Chondrocyte (in vitro differentiated cells): ENCODE results near the gene KDM3A. TPM values are rescaled to one million over a fixed set of nuclear protein-coding genes. Genes with fewer than 3 reads are reported as not detected.

ENCODE experiments used
- DNase-seq: peaks from one replicate; pipeline ENCODE4 v3.0.0; 2021; ENCODE audit warnings: mixed read lengths, low spot score
- H3K27ac Mint-ChIP-seq: one replicate; pipeline ENCODE4 v1.8.0; 2021; ENCODE audit warnings: mild to moderate bottlenecking, moderate library complexity, mixed read lengths; ENCODE audit not compliant: unreplicated experiment
- H3K27me3 Mint-ChIP-seq: 2 replicates; pipeline ENCODE4 v1.8.0; 2021; ENCODE audit warnings: low read depth, mixed read lengths
- H3K36me3 Mint-ChIP-seq: 2 replicates; pipeline ENCODE4 v1.8.0; 2021; ENCODE audit warnings: low read depth, mixed read lengths
- H3K4me1 Mint-ChIP-seq: 2 replicates; pipeline ENCODE4 v1.8.0; 2021; ENCODE audit warnings: low read depth, mild to moderate bottlenecking, mixed read lengths
- H3K4me3 Mint-ChIP-seq: one replicate; pipeline ENCODE4 v1.8.0; 2021; ENCODE audit warnings: mild to moderate bottlenecking, moderate library complexity, mixed read lengths; ENCODE audit not compliant: unreplicated experiment
- H3K9me3 Mint-ChIP-seq: 2 replicates; pipeline ENCODE4 v1.8.0; 2021; ENCODE audit warnings: low read depth, mixed read lengths
- total RNA-seq: library from RNA; stranded (reverse); gene quantifications from 3 replicates; pipeline ENCODE4 v1.2.1, GENCODE V29; 2021
- TF ChIP-seq, protein P1 (sequence below): fragments of 200-600 bp; sonication (generic); IDR thresholded peaks from 2 replicates; pipeline ENCODE4 v1.5.0; 2021; ENCODE audit warnings: antibody characterized with exemption, mild to moderate bottlenecking, moderate library complexity

Gene KDM3A
- total RNA-seq, 1 donor from 2014 or later: 49.3 TPM

- peaks cover 37% of the 10 kb centered on the region for H3K36me3 Mint-ChIP-seq
- peak overlapping the region; percentile 81 for H3K27ac Mint-ChIP-seq
- TF ChIP-seq, protein P1, sequence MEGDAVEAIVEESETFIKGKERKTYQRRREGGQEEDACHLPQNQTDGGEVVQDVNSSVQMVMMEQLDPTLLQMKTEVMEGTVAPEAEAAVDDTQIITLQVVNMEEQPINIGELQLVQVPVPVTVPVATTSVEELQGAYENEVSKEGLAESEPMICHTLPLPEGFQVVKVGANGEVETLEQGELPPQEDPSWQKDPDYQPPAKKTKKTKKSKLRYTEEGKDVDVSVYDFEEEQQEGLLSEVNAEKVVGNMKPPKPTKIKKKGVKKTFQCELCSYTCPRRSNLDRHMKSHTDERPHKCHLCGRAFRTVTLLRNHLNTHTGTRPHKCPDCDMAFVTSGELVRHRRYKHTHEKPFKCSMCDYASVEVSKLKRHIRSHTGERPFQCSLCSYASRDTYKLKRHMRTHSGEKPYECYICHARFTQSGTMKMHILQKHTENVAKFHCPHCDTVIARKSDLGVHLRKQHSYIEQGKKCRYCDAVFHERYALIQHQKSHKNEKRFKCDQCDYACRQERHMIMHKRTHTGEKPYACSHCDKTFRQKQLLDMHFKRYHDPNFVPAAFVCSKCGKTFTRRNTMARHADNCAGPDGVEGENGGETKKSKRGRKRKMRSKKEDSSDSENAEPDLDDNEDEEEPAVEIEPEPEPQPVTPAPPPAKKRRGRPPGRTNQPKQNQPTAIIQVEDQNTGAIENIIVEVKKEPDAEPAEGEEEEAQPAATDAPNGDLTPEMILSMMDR: no peak
- H3K9me3 Mint-ChIP-seq: no peaks in the 10 kb centered on the region
- no peak for DNase-seq
- H3K4me1 Mint-ChIP-seq: peaks cover 37% of the 10 kb centered on the region
- H3K27me3 Mint-ChIP-seq: no peaks in the 10 kb centered on the region
- no peak overlapping the region for H3K4me3 Mint-ChIP-seq
Measured at GRCh38 chr2:86453836-86454235, 12.7 kb downstream of the KDM3A start.

GRCh38 chr2:86454238-86454637, 13.1 kb downstream of the KDM3A start:
- Mint-ChIP-seq H3K36me3 (peaks cover 40% of the 10 kb centered on the region), H3K4me1 (peaks cover 34% of the 10 kb centered on the region), H3K4me3 (no peak overlapping the region), H3K27me3 (no peaks in the 10 kb centered on the region), H3K27ac (peak overlapping the region; percentile 81), H3K9me3 (no peaks in the 10 kb centered on the region)
- TF ChIP-seq, protein P1: no peak
- DNase-seq: no peak

DNA sequence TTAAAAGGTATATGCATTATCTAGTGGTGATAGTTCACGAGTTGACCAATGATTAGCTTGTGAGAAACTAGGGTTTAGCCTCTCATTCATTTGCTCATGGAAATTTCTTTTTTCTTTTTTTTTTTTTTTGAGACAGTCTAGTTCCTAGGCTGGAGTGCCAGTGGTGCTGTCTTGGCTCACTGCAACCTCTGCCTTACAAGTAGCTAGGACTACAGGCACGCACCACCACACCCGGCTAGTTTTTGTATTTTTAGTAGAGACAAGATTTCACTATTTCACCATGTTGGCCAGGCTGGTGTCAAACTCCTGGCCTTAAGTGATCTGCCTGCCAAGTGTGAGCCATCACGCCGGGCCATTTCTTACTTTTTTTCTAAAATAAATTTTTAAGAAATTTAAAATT, 14.0 kb downstream of the KDM3A start:
- Mint-ChIP-seq H3K9me3 (no peaks in the 10 kb centered on the region), H3K4me3 (no peak overlapping the region), H3K36me3 (peaks cover 46% of the 10 kb centered on the region), H3K27me3 (no peaks in the 10 kb centered on the region), H3K4me1 (peaks cover 27% of the 10 kb centered on the region), H3K27ac (peak overlapping the region; percentile 39)
- DNase-seq: no peak
- TF ChIP-seq, protein P1: no peak

- Mint-ChIP-seq H3K9me3 (no peaks in the 10 kb centered on the region), H3K27me3 (no peaks in the 10 kb centered on the region), H3K27ac (no peak overlapping the region), H3K36me3 (peaks cover 53% of the 10 kb centered on the region), H3K4me3 (no peak overlapping the region), H3K4me1 (no peaks in the 10 kb centered on the region)
- DNase-seq: no peak
- TF ChIP-seq, protein P1: no peak
Measured at GRCh38 chr2:86461042-86461743, 20.0 kb downstream of the KDM3A start.

GRCh38 chr2:86464652-86465051, 23.5 kb downstream of the KDM3A start:
- H3K27me3 Mint-ChIP-seq: no peaks in the 10 kb centered on the region
- H3K27ac Mint-ChIP-seq: no peak overlapping the region
- peaks cover 38% of the 10 kb centered on the region for H3K36me3 Mint-ChIP-seq

More at GRCh38 chr2:86464652-86465051, 23.5 kb downstream of the KDM3A start:
- no peak overlapping the region for H3K4me3 Mint-ChIP-seq
- no peak for DNase-seq
- no peaks in the 10 kb centered on the region for H3K4me1 Mint-ChIP-seq
- TF ChIP-seq, protein P1: no peak
- H3K9me3 Mint-ChIP-seq: no peaks in the 10 kb centered on the region
